ENCODE data around the gene GPANK1. TPM values are rescaled to one million over a fixed set of nuclear protein-coding genes. Genes with fewer than 3 reads are reported as not detected.

GPANK1 gene
- total RNA-seq, 1 experiment from 2014 or later: 26.8 TPM

- H4K5ac ChIP-seq (ENCODE audit: insufficient read length, low read depth, low read length): no peak overlapping the region
- no peak overlapping the region for H2AK5ac ChIP-seq (ENCODE audit: insufficient read length, low read length)
- H2BK12ac ChIP-seq (ENCODE audit: insufficient read length, low read depth, low read length): no peak overlapping the region
- H3K27me3 ChIP-seq (ENCODE audit: insufficient read depth, low read length): no peaks in the 10 kb centered on the region
- Mint-ChIP-seq H3K4me3 (peak overlapping the region; percentile 87 to 92), H3K27me3 (ENCODE audit: low read depth) (no peaks in the 10 kb centered on the region; the same call in 1 of the 2 replicates), H3K36me3 (ENCODE audit: insufficient read depth in 1 of 3, low read depth in 3 of 3) (peaks cover 17 to 43% (median 36%) of the 10 kb centered on the region in 3 experiments; a peak in 6 of 7 replicates), H3K27ac (no peak overlapping the region; a peak in 1 of 7 replicates), H3K9me3 (no peaks in the 10 kb centered on the region), H3K4me1 (peaks cover 30 to 36% of the 10 kb centered on the region in 2 experiments)
- H4K8ac ChIP-seq (replicated peaks; ENCODE audit: insufficient read length, low read depth, low read length): no peak overlapping the region
- H3K23ac ChIP-seq (ENCODE audit: insufficient read length, low read depth, low read length): no peak overlapping the region
- H3K56ac ChIP-seq (ENCODE audit: insufficient read length, low read depth, low read length): no peak overlapping the region
- no peak overlapping the region for H3K18ac ChIP-seq (ENCODE audit: insufficient read length, low read depth, low read length)
- no CpG with 5 or more reads among the region's 13 CpGs for WGBS (ENCODE audit: extremely low coverage, insufficient read length, low lambda C conversion rate)
- H3K4me2 ChIP-seq (ENCODE audit: insufficient read depth, insufficient read length, low read length): peak overlapping the region; percentile 73
- H3K14ac ChIP-seq (ENCODE audit: insufficient read depth, low read length): no peak overlapping the region
- H3K4me1 ChIP-seq (ENCODE audit: insufficient read depth, low read length): no peaks in the 10 kb centered on the region
- H2BK120ac ChIP-seq (ENCODE audit: low read depth, low read length, poor library complexity, severe bottlenecking): no peak overlapping the region
- H3K4ac ChIP-seq (ENCODE audit: low read depth, low read length): no peak overlapping the region
- no peak overlapping the region for H4K91ac ChIP-seq (ENCODE audit: insufficient read length, low read depth, low read length)
- no peaks in the 10 kb centered on the region for H3K9me3 ChIP-seq (ENCODE audit: control insufficient read depth, low read depth, low read length)
- no peak overlapping the region for H3K9ac ChIP-seq (ENCODE audit: extremely low read depth, insufficient read length, low read length)
- no peak overlapping the region for H2BK5ac ChIP-seq (ENCODE audit: insufficient read length, low read length)
- H3K79me1 ChIP-seq (ENCODE audit: insufficient read depth, low read depth, low read length, poor library complexity, severe bottlenecking): peaks cover 13% of the 10 kb centered on the region
- H2BK20ac ChIP-seq (ENCODE audit: low read depth, low read length, poor library complexity, severe bottlenecking): no peak overlapping the region
- no peak overlapping the region for H3K27ac ChIP-seq (ENCODE audit: insufficient read length, low read depth, low read length)
- no peak for DNase-seq
- peaks cover 7% of the 10 kb centered on the region for H3K23me2 ChIP-seq (ENCODE audit: insufficient read length, low read depth, low read length, poor library complexity, severe bottlenecking)
- no peak overlapping the region for H2BK15ac ChIP-seq (ENCODE audit: low read depth, low read length)
- no peak for TF ChIP-seq CTCF (conservative IDR thresholded peaks at IDR 0.05)
- no peak overlapping the region for H3T11ph ChIP-seq (ENCODE audit: low read length)
- H2AFZ ChIP-seq (ENCODE audit: low read length): no peak overlapping the region
- peaks cover 4% of the 10 kb centered on the region; the same call in 1 of the 2 replicates for H3K79me2 ChIP-seq (ENCODE audit: insufficient read depth, low read length)
- H4K20me1 ChIP-seq (ENCODE audit: control insufficient read depth, insufficient read depth, insufficient read length): no peaks in the 10 kb centered on the region
These were observed 5.7 kb downstream of the GPANK1 start for GRCh38 chr6:31658983-31659648.
